Measurements from ENCODE around the gene INO80E.

GRCh38 chr16:29990883-29991570, 5.0 kb upstream of the INO80E start:
- TF ChIP-seq POLR2AphosphoS5 (IDR thresholded peaks at IDR 0.05): peak in 2 of 3 donors; percentile 24 to 55
- TF ChIP-seq POLR2A (IDR thresholded peaks at IDR 0.05): no peak
